Measurements from ENCODE around the gene KCNE3. TPM values are rescaled to one million over a fixed set of nuclear protein-coding genes. Genes with fewer than 3 reads are reported as not detected.

The KCNE3 gene
- total and polyA plus RNA-seq, 2 of the 13 experiments (the other 11 are each of a cell fraction or from before 2014, with no cell fraction given), result 0.33 to 2.2 TPM

DNA sequence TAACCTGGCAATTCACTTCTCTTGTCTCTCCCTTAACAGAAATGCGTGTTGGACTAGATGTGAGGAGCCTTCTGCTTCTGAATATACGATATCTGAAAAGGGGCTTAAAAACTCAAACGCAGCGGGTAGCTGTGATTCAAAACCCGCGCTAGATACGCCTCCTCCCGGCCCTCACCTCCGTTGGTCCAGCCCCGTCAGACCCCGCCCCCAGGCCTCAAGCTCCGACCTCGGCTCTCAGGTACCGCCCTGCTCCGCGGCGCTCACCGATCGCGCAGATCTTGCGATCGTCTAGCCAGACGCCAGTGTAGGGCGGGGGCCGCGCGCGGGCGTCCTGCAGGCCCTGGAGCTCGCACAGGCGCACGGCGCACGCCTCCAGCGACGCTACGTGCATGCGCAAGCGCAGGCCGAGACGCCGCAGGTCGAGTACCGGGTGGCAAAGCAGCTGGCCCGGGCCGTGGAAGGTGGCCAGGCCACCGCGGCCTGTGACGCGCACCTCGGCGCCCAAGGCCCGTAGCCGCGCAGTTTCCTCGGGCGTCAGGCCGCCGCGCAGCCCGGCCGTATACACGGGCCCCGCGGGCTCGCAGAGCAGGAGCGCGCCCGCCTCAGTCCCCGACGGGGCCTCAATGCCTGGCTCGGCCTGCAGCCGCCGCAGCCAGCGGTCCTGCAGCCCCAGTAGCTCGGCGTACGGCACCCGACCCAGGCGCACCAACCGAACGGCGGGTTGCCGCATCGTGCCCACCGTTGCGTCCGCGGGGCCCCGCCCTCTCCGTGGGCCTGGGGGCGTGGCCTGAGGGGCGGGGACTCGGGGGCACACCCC lies 25.8 kb upstream of the KCNE3 start, which contains the start of gene LIPT2 (continued):
- TF ChIP-seq ZNF331 (CRISPR knock-in tag; IDR thresholded peaks at IDR 0.05) (peak; percentile 63; the same call in 1 of the 2 replicates), HNRNPLL (IDR thresholded peaks at IDR 0.05; ENCODE audit: low read depth, low read length, poor library complexity, severe bottlenecking) (peak; percentile 93), KLF16 (CRISPR knock-in tag; IDR thresholded peaks at IDR 0.05) (no peak; a peak in 1 of 4 replicates), HCFC1 (IDR thresholded peaks at IDR 0.05; ENCODE audit: low read depth, low read length) (no peak), GPN1 (CRISPR knock-in tag; IDR thresholded peaks at IDR 0.05; ENCODE audit: borderline replicate concordance) (peak; percentile 62; the same call in 1 of the 2 replicates), AHR (CRISPR knock-in tag; IDR thresholded peaks at IDR 0.05) (no peak), FLYWCH1 (CRISPR knock-in tag; IDR thresholded peaks at IDR 0.05) (no peak), PAWR (CRISPR knock-in tag; IDR thresholded peaks at IDR 0.05; ENCODE audit: borderline replicate concordance) (no peak), ZNF12 (CRISPR knock-in tag; IDR thresholded peaks at IDR 0.05) (no peak), ZNF670 (CRISPR knock-in tag; IDR thresholded peaks at IDR 0.05; ENCODE audit: borderline replicate concordance) (no peak), RBAK (CRISPR knock-in tag; IDR thresholded peaks at IDR 0.05) (no peak), REL (CRISPR knock-in tag; conservative IDR thresholded peaks at IDR 0.05) (no peak), ZBTB39 (CRISPR knock-in tag; IDR thresholded peaks at IDR 0.05) (no peak), SMAD9 (CRISPR knock-in tag; IDR thresholded peaks at IDR 0.05) (no peak), SMYD3 (CRISPR knock-in tag; IDR thresholded peaks at IDR 0.05) (peak; percentile 71; the same call in 1 of the 2 replicates), PCBP2 (optimal IDR thresholded peaks at IDR 0.05; ENCODE audit: low read depth, low read length, poor library complexity, severe bottlenecking) (no peak), ZNF333 (CRISPR knock-in tag; IDR thresholded peaks at IDR 0.05; ENCODE audit: borderline replicate concordance) (peak; percentile 95; the same call in 1 of the 2 replicates), TCF7L2 (IDR thresholded peaks at IDR 0.05; ENCODE audit: low read depth, low read length) (no peak), CCDC6 (CRISPR knock-in tag; IDR thresholded peaks at IDR 0.05) (peak; percentile 94), NFRKB (IDR thresholded peaks at IDR 0.05) (no peak)
- TF ChIP-seq, protein P1, sequence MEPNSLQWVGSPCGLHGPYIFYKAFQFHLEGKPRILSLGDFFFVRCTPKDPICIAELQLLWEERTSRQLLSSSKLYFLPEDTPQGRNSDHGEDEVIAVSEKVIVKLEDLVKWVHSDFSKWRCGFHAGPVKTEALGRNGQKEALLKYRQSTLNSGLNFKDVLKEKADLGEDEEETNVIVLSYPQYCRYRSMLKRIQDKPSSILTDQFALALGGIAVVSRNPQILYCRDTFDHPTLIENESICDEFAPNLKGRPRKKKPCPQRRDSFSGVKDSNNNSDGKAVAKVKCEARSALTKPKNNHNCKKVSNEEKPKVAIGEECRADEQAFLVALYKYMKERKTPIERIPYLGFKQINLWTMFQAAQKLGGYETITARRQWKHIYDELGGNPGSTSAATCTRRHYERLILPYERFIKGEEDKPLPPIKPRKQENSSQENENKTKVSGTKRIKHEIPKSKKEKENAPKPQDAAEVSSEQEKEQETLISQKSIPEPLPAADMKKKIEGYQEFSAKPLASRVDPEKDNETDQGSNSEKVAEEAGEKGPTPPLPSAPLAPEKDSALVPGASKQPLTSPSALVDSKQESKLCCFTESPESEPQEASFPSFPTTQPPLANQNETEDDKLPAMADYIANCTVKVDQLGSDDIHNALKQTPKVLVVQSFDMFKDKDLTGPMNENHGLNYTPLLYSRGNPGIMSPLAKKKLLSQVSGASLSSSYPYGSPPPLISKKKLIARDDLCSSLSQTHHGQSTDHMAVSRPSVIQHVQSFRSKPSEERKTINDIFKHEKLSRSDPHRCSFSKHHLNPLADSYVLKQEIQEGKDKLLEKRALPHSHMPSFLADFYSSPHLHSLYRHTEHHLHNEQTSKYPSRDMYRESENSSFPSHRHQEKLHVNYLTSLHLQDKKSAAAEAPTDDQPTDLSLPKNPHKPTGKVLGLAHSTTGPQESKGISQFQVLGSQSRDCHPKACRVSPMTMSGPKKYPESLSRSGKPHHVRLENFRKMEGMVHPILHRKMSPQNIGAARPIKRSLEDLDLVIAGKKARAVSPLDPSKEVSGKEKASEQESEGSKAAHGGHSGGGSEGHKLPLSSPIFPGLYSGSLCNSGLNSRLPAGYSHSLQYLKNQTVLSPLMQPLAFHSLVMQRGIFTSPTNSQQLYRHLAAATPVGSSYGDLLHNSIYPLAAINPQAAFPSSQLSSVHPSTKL (CRISPR knock-in tag; IDR thresholded peaks at IDR 0.05), result no peak
- TF ChIP-seq, protein P2, sequence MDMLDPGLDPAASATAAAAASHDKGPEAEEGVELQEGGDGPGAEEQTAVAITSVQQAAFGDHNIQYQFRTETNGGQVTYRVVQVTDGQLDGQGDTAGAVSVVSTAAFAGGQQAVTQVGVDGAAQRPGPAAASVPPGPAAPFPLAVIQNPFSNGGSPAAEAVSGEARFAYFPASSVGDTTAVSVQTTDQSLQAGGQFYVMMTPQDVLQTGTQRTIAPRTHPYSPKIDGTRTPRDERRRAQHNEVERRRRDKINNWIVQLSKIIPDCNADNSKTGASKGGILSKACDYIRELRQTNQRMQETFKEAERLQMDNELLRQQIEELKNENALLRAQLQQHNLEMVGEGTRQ (IDR thresholded peaks at IDR 0.05; ENCODE audit: low read depth, low read length), result no peak
- TF ChIP-seq, protein P2 (CRISPR knock-in tag; IDR thresholded peaks at IDR 0.05; ENCODE audit: borderline replicate concordance), result no peak; the same call in 1 of the 2 replicates

Data from HepG2 (cell line).